Endodermal cell (in vitro differentiated cells): ENCODE measurements around the gene EIPR1. TPM values are rescaled to one million over a fixed set of nuclear protein-coding genes. Genes with fewer than 3 reads are reported as not detected.
A peak's percentile ranks its signal among the peaks of the same experiment; 100 is the strongest.

Source experiments
- DNase-seq: peaks from one replicate; pipeline ENCODE4 v3.0.0-alpha.2; 2017
- H3K27ac ChIP-seq: 2 replicates; pipeline ENCODE4 v1.5.1; 2013; ENCODE audit warnings: mild to moderate bottlenecking, low read depth, low read length, moderate library complexity
- H3K27me3 ChIP-seq: 2 replicates; pipeline ENCODE4 v1.6.1; 2013; ENCODE audit warnings: mild to moderate bottlenecking, low read length, moderate library complexity; ENCODE audit not compliant: insufficient read depth, control insufficient read depth, poor library complexity, severe bottlenecking
- H3K36me3 ChIP-seq: 2 replicates; pipeline ENCODE4 v1.7.0; 2013; ENCODE audit warnings: mild to moderate bottlenecking, low read length, moderate library complexity; ENCODE audit not compliant: control insufficient read depth, insufficient read depth
- H3K4me1 ChIP-seq: one replicate; pipeline ENCODE4 v1.7.0; 2013; ENCODE audit warnings: low read length; ENCODE audit not compliant: control insufficient read depth, insufficient read depth
- H3K4me3 ChIP-seq: 2 replicates; pipeline ENCODE4 v1.5.1; 2013; ENCODE audit warnings: mild to moderate bottlenecking, low read length, moderate library complexity
- H3K9ac ChIP-seq: 2 replicates; pipeline ENCODE4 v1.6.1; 2013; ENCODE audit warnings: mild to moderate bottlenecking, low read length, moderate library complexity; ENCODE audit not compliant: poor library complexity, severe bottlenecking; ENCODE audit errors: extremely low read depth
- H3K9me3 ChIP-seq: 2 replicates; pipeline ENCODE4 v1.6.1; 2013; ENCODE audit warnings: mild to moderate bottlenecking, low read length, moderate library complexity; ENCODE audit not compliant: control insufficient read depth
- H3K27ac Mint-ChIP-seq: 2 replicates; pipeline ENCODE4 v1.8.0; 2020; ENCODE audit warnings: mixed read lengths
- H3K27me3 Mint-ChIP-seq: 2 replicates; pipeline ENCODE4 v1.8.0; 2021; ENCODE audit warnings: mild to moderate bottlenecking, mixed read lengths; ENCODE audit not compliant: insufficient read depth
- H3K36me3 Mint-ChIP-seq: 2 replicates; pipeline ENCODE4 v1.8.0; 2020; ENCODE audit warnings: low read depth, mixed read lengths
- H3K4me1 Mint-ChIP-seq: 2 replicates; pipeline ENCODE4 v1.8.0; 2020; ENCODE audit warnings: mixed read lengths
- H3K4me3 Mint-ChIP-seq: 2 replicates; pipeline ENCODE4 v1.8.0; 2020; ENCODE audit warnings: mild to moderate bottlenecking, moderate library complexity, mixed read lengths
- H3K9me3 Mint-ChIP-seq: 2 replicates; pipeline ENCODE4 v1.8.0; 2020; ENCODE audit warnings: mild to moderate bottlenecking, mixed read lengths
- CTCF ChIP-seq: fragments of 200-600 bp; sonication (generic); conservative IDR thresholded peaks from 2 replicates; pipeline ENCODE4 v1.5.0; 2021; ENCODE audit warnings: antibody characterized with exemption, mild to moderate bottlenecking
- WGBS, 2 experiments: methylation state at CpG; one replicate each; pipeline versions ENCODE4 v1.1.5 to v1.1.7; 2013; ENCODE audit warnings: missing lambda C conversion rate in 2 of 2, mixed read lengths in 1 of 2; ENCODE audit not compliant: insufficient coverage in 1 of 2, insufficient read length in 1 of 2; 5-methylcytosine and 5-hydroxymethylcytosine counted together
- total RNA-seq, 2 donors: library from RNA; stranded (reverse); fragmentation: NEBNext Ultra II Directional in 1 of 2; extraction: Animal tissue kit (Norgen Biotek cat#: 25700) in 1 of 2; gene quantifications; 2 replicates in 1 of 2; 3 replicates in 1 of 2; pipeline ENCODE4 v1.2.1, GENCODE V29; 2021

EIPR1 gene
- total RNA-seq, 2 donors from 2014 or later = 30.1 to 36.8 TPM

DNA sequence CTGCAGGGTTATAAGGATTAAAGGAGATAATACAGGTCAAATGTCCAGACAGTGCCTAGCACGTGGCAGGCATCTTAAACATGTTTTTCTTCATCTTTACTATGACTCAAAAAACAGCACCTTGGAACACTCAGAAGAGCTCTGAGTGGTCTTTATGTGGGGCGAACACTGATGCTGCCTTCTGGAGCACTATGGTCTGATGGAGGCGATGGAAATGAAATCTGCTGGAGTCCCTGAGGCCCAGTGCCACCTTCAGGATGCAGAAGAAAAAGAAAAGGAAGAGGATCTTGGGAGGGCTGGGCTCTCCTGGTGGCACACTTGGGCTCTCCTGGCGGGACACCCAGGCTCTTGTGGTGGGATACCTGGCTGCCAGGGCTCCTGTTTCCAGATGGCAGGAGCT lies 171.8 kb downstream of the EIPR1 start:
- H3K27ac ChIP-seq = no peak overlapping the region
- H3K9ac ChIP-seq = no peak overlapping the region
- Mint-ChIP-seq H3K4me1 (no peaks in the 10 kb centered on the region), H3K27ac (no peak overlapping the region), H3K4me3 (no peak overlapping the region), H3K9me3 (no peaks in the 10 kb centered on the region), H3K27me3 (no peaks in the 10 kb centered on the region), H3K36me3 (peaks cover 17% of the 10 kb centered on the region)
- H3K4me3 ChIP-seq = no peak overlapping the region
- no peak for DNase-seq
- H3K27me3 ChIP-seq = no peaks in the 10 kb centered on the region
- peaks cover 5% of the 10 kb centered on the region for H3K36me3 ChIP-seq
- no peaks in the 10 kb centered on the region for H3K4me1 ChIP-seq
- 78 to 94% methylated on average over 2 to 4 of the region's 4 CpGs for WGBS, 2 experiments
- TF ChIP-seq CTCF = no peak
- no peaks in the 10 kb centered on the region for H3K9me3 ChIP-seq

GRCh38 chr2:3204031-3204821 lies 173.4 kb downstream of the EIPR1 start:
- H3K27me3 ChIP-seq = no peaks in the 10 kb centered on the region
- peaks cover 5% of the 10 kb centered on the region for H3K36me3 ChIP-seq
- no peak overlapping the region for H3K4me3 ChIP-seq
- no peak overlapping the region for H3K9ac ChIP-seq
- no peak overlapping the region for H3K27ac ChIP-seq
- TF ChIP-seq CTCF = no peak
- H3K27me3 Mint-ChIP-seq = no peaks in the 10 kb centered on the region
- H3K4me1 ChIP-seq = no peaks in the 10 kb centered on the region
- no peaks in the 10 kb centered on the region for H3K4me1 Mint-ChIP-seq
- H3K27ac Mint-ChIP-seq = peak overlapping the region; percentile 9
- H3K4me3 Mint-ChIP-seq = no peak overlapping the region
- peaks cover 6% of the 10 kb centered on the region for H3K9me3 ChIP-seq
- DNase-seq = no peak
- WGBS, 2 experiments = 89 to 94% methylated on average over 9 to 11 of the region's 11 CpGs
- peaks cover 9% of the 10 kb centered on the region for H3K9me3 Mint-ChIP-seq
- peaks cover 29% of the 10 kb centered on the region for H3K36me3 Mint-ChIP-seq

DNA sequence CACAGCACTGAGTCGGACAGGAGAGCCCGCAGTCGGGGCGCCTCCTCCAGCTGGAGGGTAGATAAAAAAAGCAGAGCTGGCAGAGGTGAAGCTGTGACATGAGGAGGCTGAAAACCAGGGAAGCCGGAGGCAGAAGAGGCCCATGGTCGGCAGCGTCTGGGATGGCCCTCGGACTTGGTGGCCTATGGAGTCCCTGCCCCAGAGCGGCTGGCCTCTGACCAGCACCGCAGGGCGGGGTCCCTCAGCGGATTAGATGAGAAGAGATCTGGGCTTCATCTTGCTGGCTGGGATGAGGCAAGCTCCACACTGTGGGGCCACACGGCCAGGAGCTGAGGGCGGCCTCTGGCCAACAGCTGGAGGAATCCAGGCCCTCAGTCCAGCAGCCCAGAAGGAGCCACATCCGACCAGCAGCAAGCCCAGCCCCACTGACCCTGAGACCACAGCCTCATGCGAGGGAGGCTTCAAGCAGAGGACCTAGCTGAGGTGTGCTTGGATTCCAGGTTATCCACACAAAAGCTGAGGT lies 174.1 kb downstream of the EIPR1 start:
- no peak for TF ChIP-seq CTCF
- peaks cover 14% of the 10 kb centered on the region for H3K9me3 Mint-ChIP-seq
- Histone ChIP-seq H3K36me3 (peaks cover 5% of the 10 kb centered on the region), H3K4me3 (no peak overlapping the region), H3K4me1 (no peaks in the 10 kb centered on the region), H3K27ac (no peak overlapping the region), H3K9ac (no peak overlapping the region), H3K27me3 (no peaks in the 10 kb centered on the region), H3K9me3 (peaks cover 6% of the 10 kb centered on the region)
- H3K4me3 Mint-ChIP-seq = no peak overlapping the region
- peaks cover 33% of the 10 kb centered on the region for H3K36me3 Mint-ChIP-seq
- DNase-seq = no peak
- no peaks in the 10 kb centered on the region for H3K27me3 Mint-ChIP-seq
- WGBS, 2 experiments = 91 to 96% methylated on average over 6 to 16 of the region's 16 CpGs
- H3K27ac Mint-ChIP-seq = no peak overlapping the region
- no peaks in the 10 kb centered on the region for H3K4me1 Mint-ChIP-seq
